GM04504 (cell line): ENCODE results near the gene NPLOC4.

Source experiments
- DNase-seq: peaks from one replicate; pipeline ENCODE4 v3.0.0-alpha.2; 2012; ENCODE audit warnings: low read depth

The NPLOC4 gene

GRCh38 chr17:81546906-81547613 lies 89.9 kb downstream of the NPLOC4 start:
- no peak for DNase-seq

- no peak for DNase-seq
Observed at GRCh38 chr17:81545160-81545949, 91.6 kb downstream of the NPLOC4 start.

- DNase-seq, result no peak
Observed at GRCh38 chr17:81544281-81544974, 92.5 kb downstream of the NPLOC4 start.

- no peak for DNase-seq
Observed at GRCh38 chr17:81543756-81544155, 93.2 kb downstream of the NPLOC4 start.

- DNase-seq, result no peak
Observed at GRCh38 chr17:81543339-81543675, 93.6 kb downstream of the NPLOC4 start.

GRCh38 chr17:81542431-81543338 lies 94.2 kb downstream of the NPLOC4 start:
- no peak for DNase-seq

GRCh38 chr17:81541123-81541522 lies 95.8 kb downstream of the NPLOC4 start:
- no peak for DNase-seq

GRCh38 chr17:81540676-81541027 lies 96.3 kb downstream of the NPLOC4 start:
- no peak for DNase-seq

- no peak for DNase-seq
Observed at GRCh38 chr17:81539961-81540675, 96.8 kb downstream of the NPLOC4 start.

GRCh38 chr17:81539571-81539900 lies 97.4 kb downstream of the NPLOC4 start:
- DNase-seq, result no peak

GRCh38 chr17:81538651-81539570 lies 98.0 kb downstream of the NPLOC4 start:
- DNase-seq, result no peak

- DNase-seq, result no peak
Observed at GRCh38 chr17:81537856-81538555, 98.9 kb downstream of the NPLOC4 start.

- DNase-seq, result no peak
Observed at GRCh38 chr17:81537343-81537855, 99.5 kb downstream of the NPLOC4 start.

- DNase-seq, result no peak
Observed at GRCh38 chr17:81536299-81537290, 100.3 kb downstream of the NPLOC4 start.

- DNase-seq, result no peak
Observed at GRCh38 chr17:81535480-81536298, 101.2 kb downstream of the NPLOC4 start.

- DNase-seq, result no peak
Observed at GRCh38 chr17:81535007-81535328, 101.9 kb downstream of the NPLOC4 start.

- no peak for DNase-seq
Observed at GRCh38 chr17:81534157-81535006, 102.5 kb downstream of the NPLOC4 start.
